ENCODE results near the gene AATF.
A peak's percentile ranks its signal among the peaks of the same experiment; 100 is the strongest.

The AATF gene

DNA sequence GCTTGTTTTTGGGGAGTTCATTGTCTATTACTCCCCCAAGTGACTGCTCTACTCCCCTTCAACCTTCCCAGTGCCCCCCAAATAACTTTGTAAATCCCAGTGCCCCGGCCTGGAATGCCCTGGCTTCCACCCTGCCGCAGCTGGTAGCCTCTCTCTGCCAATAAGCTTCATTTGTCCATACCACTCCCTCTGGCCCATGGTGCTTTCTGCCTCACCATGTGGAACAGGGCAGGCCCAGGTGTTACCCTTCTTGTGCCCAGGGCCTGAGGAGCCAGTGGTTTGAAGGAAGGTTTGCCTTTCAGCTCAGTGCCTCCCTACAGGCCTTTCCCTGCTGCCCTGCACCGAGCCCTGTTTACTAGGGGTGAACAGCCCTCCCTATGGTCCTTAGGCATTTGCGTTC, 134.2 kb downstream of the AATF start:
- TF ChIP-seq, protein P1, sequence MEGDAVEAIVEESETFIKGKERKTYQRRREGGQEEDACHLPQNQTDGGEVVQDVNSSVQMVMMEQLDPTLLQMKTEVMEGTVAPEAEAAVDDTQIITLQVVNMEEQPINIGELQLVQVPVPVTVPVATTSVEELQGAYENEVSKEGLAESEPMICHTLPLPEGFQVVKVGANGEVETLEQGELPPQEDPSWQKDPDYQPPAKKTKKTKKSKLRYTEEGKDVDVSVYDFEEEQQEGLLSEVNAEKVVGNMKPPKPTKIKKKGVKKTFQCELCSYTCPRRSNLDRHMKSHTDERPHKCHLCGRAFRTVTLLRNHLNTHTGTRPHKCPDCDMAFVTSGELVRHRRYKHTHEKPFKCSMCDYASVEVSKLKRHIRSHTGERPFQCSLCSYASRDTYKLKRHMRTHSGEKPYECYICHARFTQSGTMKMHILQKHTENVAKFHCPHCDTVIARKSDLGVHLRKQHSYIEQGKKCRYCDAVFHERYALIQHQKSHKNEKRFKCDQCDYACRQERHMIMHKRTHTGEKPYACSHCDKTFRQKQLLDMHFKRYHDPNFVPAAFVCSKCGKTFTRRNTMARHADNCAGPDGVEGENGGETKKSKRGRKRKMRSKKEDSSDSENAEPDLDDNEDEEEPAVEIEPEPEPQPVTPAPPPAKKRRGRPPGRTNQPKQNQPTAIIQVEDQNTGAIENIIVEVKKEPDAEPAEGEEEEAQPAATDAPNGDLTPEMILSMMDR (IDR thresholded peaks at IDR 0.05; ENCODE audit: low read length, missing control alignments): no peak
- no peak for DNase-seq (ENCODE audit: low read depth)
- H3K4me3 ChIP-seq (replicated peaks; ENCODE audit: low read depth, low read length): no peak overlapping the region

- TF ChIP-seq, protein P1 (IDR thresholded peaks at IDR 0.05; ENCODE audit: low read length, missing control alignments): no peak
- DNase-seq (ENCODE audit: low read depth): no peak
- no peak overlapping the region for H3K4me3 ChIP-seq (replicated peaks; ENCODE audit: low read depth, low read length)
Measured at GRCh38 chr17:37083456-37083855, 134.7 kb downstream of the AATF start.

DNA sequence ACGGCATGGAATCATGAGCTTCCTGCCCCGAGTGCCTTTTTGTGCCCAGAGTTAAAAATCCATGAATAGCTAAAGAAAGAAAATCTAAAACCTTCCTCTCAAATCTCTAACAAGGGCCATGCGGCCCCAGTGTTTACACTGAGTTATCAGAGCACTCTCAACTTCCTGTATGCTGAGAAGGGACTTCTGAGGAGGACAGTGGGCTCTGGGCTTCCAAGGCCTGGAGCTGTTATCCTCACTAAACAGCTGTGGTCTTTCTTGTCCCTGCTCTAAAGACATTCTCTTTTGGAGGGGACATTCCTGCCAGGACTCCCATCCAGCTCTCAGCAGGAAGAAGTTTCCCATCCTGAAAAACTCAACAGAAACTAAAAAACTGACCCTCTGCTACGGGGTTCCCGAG, 135.6 kb downstream of the AATF start:
- no peak overlapping the region for H3K4me3 ChIP-seq (replicated peaks; ENCODE audit: low read depth, low read length)
- TF ChIP-seq, protein P1 (IDR thresholded peaks at IDR 0.05; ENCODE audit: low read length, missing control alignments): no peak
- no peak for DNase-seq (ENCODE audit: low read depth)

- TF ChIP-seq, protein P1 (IDR thresholded peaks at IDR 0.05; ENCODE audit: low read length, missing control alignments): no peak
- no peak for DNase-seq (ENCODE audit: low read depth)
- H3K4me3 ChIP-seq (replicated peaks; ENCODE audit: low read depth, low read length): no peak overlapping the region
Measured at GRCh38 chr17:37086334-37086733, 137.6 kb downstream of the AATF start.

GRCh38 chr17:37086948-37087347, 138.2 kb downstream of the AATF start:
- no peak for DNase-seq (ENCODE audit: low read depth)
- H3K4me3 ChIP-seq (replicated peaks; ENCODE audit: low read depth, low read length): no peak overlapping the region
- TF ChIP-seq, protein P1 (IDR thresholded peaks at IDR 0.05; ENCODE audit: low read length, missing control alignments): no peak

- H3K4me3 ChIP-seq (replicated peaks; ENCODE audit: low read depth, low read length): no peak overlapping the region
- TF ChIP-seq, protein P1 (IDR thresholded peaks at IDR 0.05; ENCODE audit: low read length, missing control alignments): no peak
- no peak for DNase-seq (ENCODE audit: low read depth)
Measured at GRCh38 chr17:37087683-37088082, 138.9 kb downstream of the AATF start.

GRCh38 chr17:37088459-37088858, 139.7 kb downstream of the AATF start:
- H3K4me3 ChIP-seq (replicated peaks; ENCODE audit: low read depth, low read length): no peak overlapping the region
- TF ChIP-seq, protein P1 (IDR thresholded peaks at IDR 0.05; ENCODE audit: low read length, missing control alignments): no peak
- peak; percentile 37 for DNase-seq (ENCODE audit: low read depth)
